ENCODE data around the gene C1QTNF12. TPM values are rescaled to one million over a fixed set of nuclear protein-coding genes. Genes with fewer than 3 reads are reported as not detected.

Gene C1QTNF12
- total RNA-seq, 1 experiment from 2014 or later: 4.4 TPM

GRCh38 chr1:1292442-1292779 lies 45.9 kb upstream of the C1QTNF12 start:
- H3K27me3 Mint-ChIP-seq (ENCODE audit: low read depth): peaks cover 2% of the 10 kb centered on the region

More at GRCh38 chr1:1292442-1292779, 45.9 kb upstream of the C1QTNF12 start:
- no peak overlapping the region for H3K14ac ChIP-seq (ENCODE audit: insufficient read depth, low read length)
- H3K23ac ChIP-seq (ENCODE audit: insufficient read length, low read depth, low read length): no peak overlapping the region
- H2BK15ac ChIP-seq (ENCODE audit: low read depth, low read length): no peak overlapping the region
- peaks cover 4% of the 10 kb centered on the region for H3K23me2 ChIP-seq (ENCODE audit: insufficient read length, low read depth, low read length, poor library complexity, severe bottlenecking)
- no peak overlapping the region for H4K8ac ChIP-seq (replicated peaks; ENCODE audit: insufficient read length, low read depth, low read length)
- no peaks in the 10 kb centered on the region for H3K27me3 ChIP-seq (ENCODE audit: insufficient read depth, low read length)
- H3K56ac ChIP-seq (ENCODE audit: insufficient read length, low read depth, low read length): no peak overlapping the region
- H3K79me2 ChIP-seq (ENCODE audit: insufficient read depth, low read length): no peaks in the 10 kb centered on the region
- no CpG with 5 or more reads among the region's 9 CpGs for WGBS (ENCODE audit: extremely low coverage, insufficient read length, low lambda C conversion rate)
- TF ChIP-seq CTCF (conservative IDR thresholded peaks at IDR 0.05): no peak
- H2AFZ ChIP-seq (ENCODE audit: low read length): no peak overlapping the region
- no peak overlapping the region for H3K9ac ChIP-seq (ENCODE audit: extremely low read depth, insufficient read length, low read length)
- H3K27ac ChIP-seq (ENCODE audit: insufficient read length, low read depth, low read length): no peak overlapping the region
- H3K9me3 Mint-ChIP-seq: peaks cover 2 to 10% of the 10 kb centered on the region in 2 experiments; a peak in 2 of 5 replicates
- H3K36me3 Mint-ChIP-seq (ENCODE audit: insufficient read depth in 1 of 3, low read depth in 3 of 3): no peaks in the 10 kb centered on the region
- H3K18ac ChIP-seq (ENCODE audit: insufficient read length, low read depth, low read length): no peak overlapping the region
- no peak overlapping the region for H3K4ac ChIP-seq (ENCODE audit: low read depth, low read length)
- H3K79me1 ChIP-seq (ENCODE audit: insufficient read depth, low read depth, low read length, poor library complexity, severe bottlenecking): no peaks in the 10 kb centered on the region
- H4K5ac ChIP-seq (ENCODE audit: insufficient read length, low read depth, low read length): no peak overlapping the region
- no peak overlapping the region for H3K4me3 Mint-ChIP-seq
- H2BK5ac ChIP-seq (ENCODE audit: insufficient read length, low read length): no peak overlapping the region
- no peak for DNase-seq
- no peak overlapping the region for H2AK5ac ChIP-seq (ENCODE audit: insufficient read length, low read length)
- no peaks in the 10 kb centered on the region for H3K9me3 ChIP-seq (ENCODE audit: control insufficient read depth, low read depth, low read length)
- no peak overlapping the region for H2BK12ac ChIP-seq (ENCODE audit: insufficient read length, low read depth, low read length)
- peaks cover 0 to 9% of the 10 kb centered on the region in 2 experiments; a peak in 2 of 4 replicates for H3K4me1 Mint-ChIP-seq
- no peak overlapping the region for H3T11ph ChIP-seq (ENCODE audit: low read length)
- no peaks in the 10 kb centered on the region for H3K4me1 ChIP-seq (ENCODE audit: insufficient read depth, low read length)
- H3K4me2 ChIP-seq (ENCODE audit: insufficient read depth, insufficient read length, low read length): no peak overlapping the region
- peak overlapping the region in 1 of 3 experiments; percentile 74; a peak in 1 of 7 replicates for H3K27ac Mint-ChIP-seq
- H2BK120ac ChIP-seq (ENCODE audit: low read depth, low read length, poor library complexity, severe bottlenecking): no peak overlapping the region
- H4K91ac ChIP-seq (ENCODE audit: insufficient read length, low read depth, low read length): no peak overlapping the region
- H2BK20ac ChIP-seq (ENCODE audit: low read depth, low read length, poor library complexity, severe bottlenecking): no peak overlapping the region
- H4K20me1 ChIP-seq (ENCODE audit: control insufficient read depth, insufficient read depth, insufficient read length): no peaks in the 10 kb centered on the region
